Body of pancreas (tissue), 4 donors: Measurements from ENCODE around the gene SEM1. TPM values are rescaled to one million over a fixed set of nuclear protein-coding genes. Genes with fewer than 3 reads are reported as not detected.

Experiments
- ATAC-seq: fragments of 150-250 bp; one replicate; pipeline ENCODE4 v1.9.1; 2016
- DNase-seq, 4 donors: peaks; one replicate each; pipeline ENCODE4 v3.0.0-alpha.2; 2019
- H3K27ac ChIP-seq, 4 donors: fragments of 200-600 bp; sonication (generic); 1 replicate in 3 of 4; 2 replicates in 1 of 4; pipeline versions ENCODE4 v1.5.1 to v1.6.1; 2016 to 2019; ENCODE audit warnings: mild to moderate bottlenecking in 1 of 4, mixed read lengths in 1 of 4, moderate library complexity in 1 of 4
- H3K27me3 ChIP-seq, 2 donors: fragments of 200-600 bp; sonication (generic); one replicate each; pipeline ENCODE4 v1.6.0; 2016; ENCODE audit warnings: mild to moderate bottlenecking in 1 of 2
- H3K36me3 ChIP-seq, 2 donors: fragments of 200-600 bp; sonication (generic); replicated peaks in 1 of 2; 2 replicates each; pipeline ENCODE4 v1.5.1; 2016; ENCODE audit warnings: low read depth in 2 of 2; ENCODE audit not compliant: insufficient read depth in 1 of 2
- H3K4me1 ChIP-seq: fragments of 200-600 bp; sonication (generic); one replicate; pipeline ENCODE4 v1.6.0; 2016
- H3K4me3 ChIP-seq, 2 donors: fragments of 200-600 bp; sonication (generic); 1 replicate in 1 of 2; 2 replicates in 1 of 2; pipeline ENCODE4 v1.5.1; 2016 to 2019
- H3K9me3 ChIP-seq, 3 donors: fragments of 200-600 bp; sonication (generic); 1 replicate in 2 of 3; 2 replicates in 1 of 3; pipeline ENCODE4 v1.5.1; 2016
- CTCF ChIP-seq, 7 experiments: fragments of 450-650 bp in 4 of 7; fragments of 200-600 bp in 3 of 7; sonication (generic) in 3 of 7; IDR thresholded peaks; one replicate each; pipeline ENCODE4 v1.5.1; 2016 to 2019; ENCODE audit warnings: antibody characterized with exemption in 7 of 7
- POLR2A ChIP-seq, 3 donors: fragments of 450-650 bp; IDR thresholded peaks; one replicate each; pipeline ENCODE4 v1.6.1; 2016; ENCODE audit warnings: antibody characterized with exemption in 3 of 3, mild to moderate bottlenecking in 2 of 3
- WGBS, 2 donors: methylation state at CpG; one replicate each; pipeline ENCODE4 v1.1.5; 2017; 5-methylcytosine and 5-hydroxymethylcytosine counted together
- intact Hi-C: fragments of 100-400 bp; cut with DNase I; formaldehyde crosslinking; loops from one replicate; pipeline ENCODE4 v1.15.1; 2023
- total RNA-seq, 2 donors: library from RNA; depleted of rRNA; stranded (reverse); fragments of >200 nt; gene quantifications; one replicate each; pipeline ENCODE4 v1.1.0, GENCODE V29; 2016

Gene SEM1
- total RNA-seq, 2 donors from 2014 or later = 6.6 to 19.7 TPM

- Histone ChIP-seq H3K36me3 (no peaks in the 10 kb centered on the region), H3K4me3 (no peak overlapping the region), H3K27ac (no peak overlapping the region), H3K27me3 (no peaks in the 10 kb centered on the region), H3K4me1 (peaks cover 19% of the 10 kb centered on the region), H3K9me3 (no peaks in the 10 kb centered on the region)
- 34 to 45% methylated on average over 3 of the region's 3 CpGs for WGBS, 2 donors
- ATAC-seq (no peak), DNase-seq (no peak)
- TF ChIP-seq CTCF (IDR thresholded peaks at IDR 0.05) = no peak
- TF ChIP-seq POLR2A (IDR thresholded peaks at IDR 0.05) = no peak
- intact Hi-C loops = no loop called here
These were observed 11.8 kb downstream of the SEM1 start for GRCh38 chr7:96697822-96698221.

- no peak for TF ChIP-seq CTCF (IDR thresholded peaks at IDR 0.05)
- no peak for TF ChIP-seq POLR2A (IDR thresholded peaks at IDR 0.05)
- H3K4me1 ChIP-seq = peaks cover 19% of the 10 kb centered on the region
- 92 to 93% methylated on average over 1 of the region's 1 CpG for WGBS, 2 donors
- H3K4me3 ChIP-seq = no peak overlapping the region
- no peak overlapping the region for H3K27ac ChIP-seq
- intact Hi-C loops = no loop called here
- no peaks in the 10 kb centered on the region for H3K27me3 ChIP-seq
- no peak for ATAC-seq
- DNase-seq = no peak
- no peaks in the 10 kb centered on the region for H3K36me3 ChIP-seq
- no peaks in the 10 kb centered on the region for H3K9me3 ChIP-seq
These were observed 14.1 kb downstream of the SEM1 start for GRCh38 chr7:96695581-96695980.

- Histone ChIP-seq H3K9me3 (no peaks in the 10 kb centered on the region), H3K27ac (no peak overlapping the region), H3K4me1 (peaks cover 19% of the 10 kb centered on the region), H3K4me3 (no peak overlapping the region), H3K36me3 (no peaks in the 10 kb centered on the region), H3K27me3 (no peaks in the 10 kb centered on the region)
- DNase-seq (no peak), ATAC-seq (no peak)
- TF ChIP-seq POLR2A (IDR thresholded peaks at IDR 0.05) = no peak
- TF ChIP-seq CTCF (IDR thresholded peaks at IDR 0.05) = no peak
- WGBS, 2 donors = 94 to 96% methylated on average over 4 of the region's 4 CpGs
- intact Hi-C loops = no loop called here
These were observed 15.6 kb downstream of the SEM1 start for GRCh38 chr7:96694082-96694481.

GRCh38 chr7:96691702-96692101, 17.9 kb downstream of the SEM1 start:
- no peaks in the 10 kb centered on the region for H3K9me3 ChIP-seq
- no peak overlapping the region for H3K4me3 ChIP-seq
- WGBS, 2 donors = 95 to 97% methylated on average over 1 of the region's 1 CpG
- DNase-seq = no peak
- H3K36me3 ChIP-seq = no peaks in the 10 kb centered on the region
- intact Hi-C loops = no loop called here
- H3K27ac ChIP-seq = no peak overlapping the region
- no peaks in the 10 kb centered on the region for H3K27me3 ChIP-seq
- H3K4me1 ChIP-seq = peaks cover 9% of the 10 kb centered on the region
- TF ChIP-seq CTCF (IDR thresholded peaks at IDR 0.05) (no peak), POLR2A (IDR thresholded peaks at IDR 0.05) (no peak)
- ATAC-seq = no peak

- WGBS, 2 donors = 95 to 97% methylated on average over 1 of the region's 1 CpG
- no peak for ATAC-seq
- TF ChIP-seq CTCF (IDR thresholded peaks at IDR 0.05) (no peak), POLR2A (IDR thresholded peaks at IDR 0.05) (no peak)
- intact Hi-C loops = no loop called here
- no peak for DNase-seq
- H3K36me3 ChIP-seq = peaks cover 0 to 2% of the 10 kb centered on the region in 2 donors
- H3K9me3 ChIP-seq = no peaks in the 10 kb centered on the region
- H3K27me3 ChIP-seq = no peaks in the 10 kb centered on the region
- H3K4me3 ChIP-seq = no peak overlapping the region
- no peaks in the 10 kb centered on the region for H3K4me1 ChIP-seq
- H3K27ac ChIP-seq = no peak overlapping the region
These were observed 20.2 kb downstream of the SEM1 start for GRCh38 chr7:96689414-96689813.
